MM.1S (cell line): ENCODE data around the gene SCGN.

Source experiments
- EZH2 ChIP-seq: fragments of 300-600 bp; sonication (generic); optimal IDR thresholded peaks from 2 replicates; pipeline ENCODE3; 2017; ENCODE audit warnings: low read depth, mild to moderate bottlenecking, antibody characterized with exemption, low read length, mixed read lengths
- EZH2phosphoT487 ChIP-seq: fragments of 300-600 bp; sonication (generic); IDR thresholded peaks from 2 replicates; pipeline ENCODE4 v1.6.1; 2018; ENCODE audit warnings: antibody characterized with exemption, low read length
- TF ChIP-seq, protein P1 (sequence below): fragments of 300-600 bp; sonication (generic); IDR thresholded peaks from 2 replicates; pipeline ENCODE4 v1.5.1; 2016; ENCODE audit warnings: antibody characterized with exemption, low read length, mixed read lengths

DNA sequence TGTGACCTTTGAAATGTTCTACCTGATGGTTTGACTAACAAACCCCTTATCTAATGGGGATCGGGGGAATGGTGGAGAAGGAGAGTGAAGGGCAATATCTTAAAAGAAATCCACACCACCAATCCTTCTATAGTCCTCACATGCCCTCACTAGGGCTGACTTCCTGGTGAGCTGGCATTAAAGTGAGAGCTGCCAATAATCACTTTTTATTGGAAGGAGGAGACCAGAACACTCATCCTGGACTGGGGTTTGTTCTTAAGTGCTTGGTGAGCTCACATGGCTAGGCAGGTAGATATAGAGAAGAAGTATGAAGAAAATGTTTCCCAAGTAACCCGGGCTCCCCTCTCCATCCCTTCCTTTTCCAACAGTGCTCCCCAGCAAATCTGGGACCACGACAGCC, 49.8 kb downstream of the SCGN start:
- TF ChIP-seq EZH2 (no peak), EZH2phosphoT487 (no peak)
- TF ChIP-seq, protein P1, sequence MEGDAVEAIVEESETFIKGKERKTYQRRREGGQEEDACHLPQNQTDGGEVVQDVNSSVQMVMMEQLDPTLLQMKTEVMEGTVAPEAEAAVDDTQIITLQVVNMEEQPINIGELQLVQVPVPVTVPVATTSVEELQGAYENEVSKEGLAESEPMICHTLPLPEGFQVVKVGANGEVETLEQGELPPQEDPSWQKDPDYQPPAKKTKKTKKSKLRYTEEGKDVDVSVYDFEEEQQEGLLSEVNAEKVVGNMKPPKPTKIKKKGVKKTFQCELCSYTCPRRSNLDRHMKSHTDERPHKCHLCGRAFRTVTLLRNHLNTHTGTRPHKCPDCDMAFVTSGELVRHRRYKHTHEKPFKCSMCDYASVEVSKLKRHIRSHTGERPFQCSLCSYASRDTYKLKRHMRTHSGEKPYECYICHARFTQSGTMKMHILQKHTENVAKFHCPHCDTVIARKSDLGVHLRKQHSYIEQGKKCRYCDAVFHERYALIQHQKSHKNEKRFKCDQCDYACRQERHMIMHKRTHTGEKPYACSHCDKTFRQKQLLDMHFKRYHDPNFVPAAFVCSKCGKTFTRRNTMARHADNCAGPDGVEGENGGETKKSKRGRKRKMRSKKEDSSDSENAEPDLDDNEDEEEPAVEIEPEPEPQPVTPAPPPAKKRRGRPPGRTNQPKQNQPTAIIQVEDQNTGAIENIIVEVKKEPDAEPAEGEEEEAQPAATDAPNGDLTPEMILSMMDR: no peak
